Right lobe of liver (tissue), 6 donors: Measurements from ENCODE around the gene AQP1. TPM values are rescaled to one million over a fixed set of nuclear protein-coding genes. Genes with fewer than 3 reads are reported as not detected.
A peak's percentile ranks its signal among the peaks of the same experiment; 100 is the strongest.

Source experiments
- ATAC-seq, 4 donors: fragments of 200-7000 bp; cut with Tn5 transposase; one replicate each; pipeline ENCODE4 v1.9.1; 2020; ENCODE audit warnings: mild to moderate bottlenecking in 4 of 4, moderate library complexity in 4 of 4
- DNase-seq, 3 donors: peaks; one replicate each; pipeline ENCODE4 v3.0.0-alpha.2; 2020
- H3K27ac ChIP-seq, 3 donors: fragments of 200-600 bp; one replicate each; pipeline ENCODE4 v1.8.0; 2022
- H3K27me3 ChIP-seq, 2 donors: fragments of 200-600 bp; one replicate each; pipeline ENCODE4 v1.8.0; 2022
- H3K36me3 ChIP-seq, 4 donors: fragments of 200-600 bp; sonication (generic) in 1 of 4; one replicate each; pipeline versions ENCODE4 v1.5.1 to v1.8.0; 2017 to 2022; ENCODE audit warnings: control low read depth in 1 of 4
- H3K4me1 ChIP-seq, 4 donors: fragments of 200-600 bp; sonication (generic) in 1 of 4; one replicate each; pipeline versions ENCODE4 v1.5.1 to v1.8.0; 2017 to 2022; ENCODE audit warnings: control low read depth in 1 of 4
- H3K4me3 ChIP-seq, 3 donors: fragments of 200-600 bp; one replicate each; pipeline ENCODE4 v1.8.0; 2022
- H3K9me3 ChIP-seq, 4 donors: fragments of 200-600 bp; sonication (generic) in 1 of 4; one replicate each; pipeline versions ENCODE4 v1.5.1 to v1.8.0; 2017 to 2022; ENCODE audit warnings: control low read depth in 1 of 4
- CTCF ChIP-seq, 4 donors: fragments of 200-600 bp in 3 of 4; fragments of 450-650 bp in 1 of 4; IDR thresholded peaks; one replicate each; pipeline versions ENCODE4 v1.5.1 to v1.8.0; 2016 to 2022; ENCODE audit warnings: antibody characterized with exemption in 4 of 4, mild to moderate bottlenecking in 2 of 4
- POLR2A ChIP-seq: fragments of 450-650 bp; IDR thresholded peaks from one replicate; pipeline ENCODE4 v1.6.1; 2017; ENCODE audit warnings: antibody characterized with exemption, mild to moderate bottlenecking
- WGBS: methylation state at CpG from one replicate; pipeline ENCODE4 v1.1.6; 2018; ENCODE audit warnings: low coverage, low lambda C conversion rate; ENCODE audit not compliant: insufficient coverage; ENCODE audit errors: missing lambda C conversion rate; 5-methylcytosine and 5-hydroxymethylcytosine counted together
- intact Hi-C, 2 donors: fragments of 100-400 bp; cut with DNase I; formaldehyde crosslinking; loops; one replicate each; pipeline versions ENCODE4 v1.11.2 to v1.14.1; 2022
- total RNA-seq, 6 experiments: library from RNA; depleted of rRNA in 2 of 6; stranded (reverse); fragments of >200 nt in 2 of 6; fragmentation: NEBNext Ultra II Directional in 3 of 6; extraction: Animal tissue kit (Norgen Biotek cat#: 25700) in 3 of 6; gene quantifications; one replicate each; pipeline versions ENCODE4 v1.1.0 to v1.2.4, GENCODE V29; 2016 to 2023
- donor health status: DM: no; HTN: yes; CAD: no.
- donor health status: DM: no; HTN: no; CAD: no.
- donor health status: DM: no; HTN: no; CAD: no.
- donor health status: DM: no; HTN: yes; CAD: no.
- donor health status: DM: no; HTN: yes; CAD: no.

AQP1 gene
- total RNA-seq, 6 experiments from 2014 or later: 11.3 to 20.8 (median 14.8) TPM

GRCh38 chr7:30886608-30887011 lies 25.0 kb upstream of the AQP1 start:
- intact Hi-C loops: no loop called here
- TF ChIP-seq CTCF (IDR thresholded peaks at IDR 0.05): no peak
- TF ChIP-seq POLR2A: no peak
- Histone ChIP-seq H3K27ac (no peak overlapping the region), H3K9me3 (no peaks in the 10 kb centered on the region), H3K4me3 (no peak overlapping the region), H3K27me3 (no peaks in the 10 kb centered on the region), H3K36me3 (no peaks in the 10 kb centered on the region), H3K4me1 (no peaks in the 10 kb centered on the region)
- ATAC-seq: no peak
- WGBS: 65% methylated on average over 5 of the region's 7 CpGs
- DNase-seq: no peak

GRCh38 chr7:30887464-30887872 lies 24.2 kb upstream of the AQP1 start:
- Histone ChIP-seq H3K27ac (no peak overlapping the region), H3K9me3 (no peaks in the 10 kb centered on the region), H3K4me1 (no peaks in the 10 kb centered on the region), H3K36me3 (no peaks in the 10 kb centered on the region), H3K27me3 (no peaks in the 10 kb centered on the region), H3K4me3 (no peak overlapping the region)
- DNase-seq (no peak), ATAC-seq (peak in 1 of 4 donors; percentile 5)
- WGBS: 85% methylated on average over 5 of the region's 10 CpGs
- intact Hi-C loops: no loop called here
- no peak for TF ChIP-seq CTCF (IDR thresholded peaks at IDR 0.05)
- no peak for TF ChIP-seq POLR2A

- WGBS: 60% methylated on average over 3 of the region's 3 CpGs
- ATAC-seq: peak in 1 of 4 donors; percentile 59
Measured at GRCh38 chr7:30888747-30889146, 22.9 kb upstream of the AQP1 start.

GRCh38 chr7:30890226-30890625 lies 21.4 kb upstream of the AQP1 start:
- peaks cover 0 to 25% (median 4%) of the 10 kb centered on the region in 4 donors for H3K4me1 ChIP-seq
- no peak overlapping the region for H3K27ac ChIP-seq
- intact Hi-C loops: no loop called here
- no peaks in the 10 kb centered on the region for H3K36me3 ChIP-seq
- ATAC-seq (no peak), DNase-seq (no peak)
- no peaks in the 10 kb centered on the region for H3K9me3 ChIP-seq
- 84% methylated on average over 3 of the region's 7 CpGs for WGBS
- H3K4me3 ChIP-seq: no peak overlapping the region
- H3K27me3 ChIP-seq: no peaks in the 10 kb centered on the region
- TF ChIP-seq POLR2A (no peak), CTCF (IDR thresholded peaks at IDR 0.05) (no peak)

More at GRCh38 chr7:30888747-30889146, 22.9 kb upstream of the AQP1 start:
- intact Hi-C loops: no loop called here
- H3K27me3 ChIP-seq: no peaks in the 10 kb centered on the region
- H3K4me3 ChIP-seq: no peak overlapping the region
- no peak overlapping the region for H3K27ac ChIP-seq
- H3K4me1 ChIP-seq: peaks cover 0 to 10% (median 1%) of the 10 kb centered on the region in 4 donors
- no peak for TF ChIP-seq CTCF (IDR thresholded peaks at IDR 0.05)
- no peak for TF ChIP-seq POLR2A
- no peaks in the 10 kb centered on the region for H3K9me3 ChIP-seq
- no peaks in the 10 kb centered on the region for H3K36me3 ChIP-seq
- DNase-seq: no peak

- WGBS: 58% methylated on average over 3 of the region's 6 CpGs
- ATAC-seq: peak; percentile 37 to 68 (median 60)
- Histone ChIP-seq H3K27me3 (no peaks in the 10 kb centered on the region), H3K27ac (peak overlapping the region in 2 of 3 donors; percentile 62 to 68), H3K36me3 (no peaks in the 10 kb centered on the region), H3K9me3 (no peaks in the 10 kb centered on the region), H3K4me3 (no peak overlapping the region), H3K4me1 (peaks cover 0 to 38% (median 12%) of the 10 kb centered on the region in 4 donors)
- intact Hi-C loops: no loop called here
- TF ChIP-seq POLR2A: no peak
- no peak for TF ChIP-seq CTCF (IDR thresholded peaks at IDR 0.05)
- DNase-seq: peak; percentile 55 to 71 (median 59)
Measured at GRCh38 chr7:30893357-30893756, 18.3 kb upstream of the AQP1 start.
